ENCODE results near the gene LIG1. TPM values are rescaled to one million over a fixed set of nuclear protein-coding genes. Genes with fewer than 3 reads are reported as not detected.

The LIG1 gene
- total RNA-seq, 1 donor from 2014 or later, result 19.2 TPM

- H3K4me1 Mint-ChIP-seq (ENCODE audit: low read depth, unreplicated experiment), result peaks cover 3% of the 10 kb centered on the region
- H3K4me1 ChIP-seq (ENCODE audit: insufficient read depth, low read length), result peaks cover 6% of the 10 kb centered on the region
- no peaks in the 10 kb centered on the region for H4K20me1 ChIP-seq (ENCODE audit: insufficient read depth, low read length)
- no peaks in the 10 kb centered on the region for H3K36me3 ChIP-seq (ENCODE audit: insufficient read depth, low read length)
- DNase-seq (ENCODE audit: low read depth) (no peak), FAIRE-seq (no peak)
- peaks cover 4% of the 10 kb centered on the region for H3K36me3 Mint-ChIP-seq (ENCODE audit: low read depth, unreplicated experiment)
- H3K4me3 ChIP-seq (ENCODE audit: insufficient read depth, low read depth, low read length), result no peak overlapping the region
- H3K9me3 Mint-ChIP-seq (ENCODE audit: unreplicated experiment), result no peaks in the 10 kb centered on the region
- H3K27ac ChIP-seq (ENCODE audit: low read depth, low read length), result no peak overlapping the region
- H3K9me3 ChIP-seq (ENCODE audit: insufficient read depth, low read depth, low read length), result no peaks in the 10 kb centered on the region
- H3K27ac Mint-ChIP-seq (ENCODE audit: unreplicated experiment), result no peak overlapping the region
- H3K9ac ChIP-seq (ENCODE audit: low read length), result peak overlapping the region; percentile 84
- H2AFZ ChIP-seq (ENCODE audit: low read depth, low read length), result no peak overlapping the region
- H3K27me3 ChIP-seq (ENCODE audit: insufficient read depth, low read length), result no peaks in the 10 kb centered on the region
- TF ChIP-seq CTCF (IDR thresholded peaks at IDR 0.05; ENCODE audit: insufficient read depth, low read depth, low read length) (no peak), EZH2 (IDR thresholded peaks at IDR 0.05; ENCODE audit: insufficient read depth, low read length) (no peak)
- H3K4me2 ChIP-seq (ENCODE audit: low read length), result peak overlapping the region; percentile 92
- no peaks in the 10 kb centered on the region for H3K79me2 ChIP-seq (ENCODE audit: insufficient read depth, low read length)
- no peak overlapping the region for H3K4me3 Mint-ChIP-seq (ENCODE audit: unreplicated experiment)
- H3K27me3 Mint-ChIP-seq (ENCODE audit: low read depth, unreplicated experiment), result no peaks in the 10 kb centered on the region
Measured at GRCh38 chr19:48111280-48111679, 58.9 kb downstream of the LIG1 start.

GRCh38 chr19:48110350-48110966 lies 59.7 kb downstream of the LIG1 start, which contains the start of gene PLA2G4C:
Gene PLA2G4C, minus strand, starts transcription at chr19:48110817. Its CDS starts 4,288 bp downstream, at chr19:48106529.
- Mint-ChIP-seq H3K9me3 (ENCODE audit: unreplicated experiment) (no peaks in the 10 kb centered on the region), H3K36me3 (ENCODE audit: low read depth, unreplicated experiment) (peaks cover 4% of the 10 kb centered on the region), H3K4me1 (ENCODE audit: low read depth, unreplicated experiment) (peaks cover 3% of the 10 kb centered on the region), H3K27me3 (ENCODE audit: low read depth, unreplicated experiment) (no peaks in the 10 kb centered on the region), H3K27ac (ENCODE audit: unreplicated experiment) (peak within 1 kb of the TSS; percentile 83), H3K4me3 (ENCODE audit: unreplicated experiment) (peak within 1 kb of the TSS; percentile 69)
- H3K9me3 ChIP-seq (ENCODE audit: insufficient read depth, low read depth, low read length), result no peaks in the 10 kb centered on the region
- no peak for FAIRE-seq
- peak; percentile 80 for DNase-seq (ENCODE audit: low read depth)
- no peaks in the 10 kb centered on the region for H3K36me3 ChIP-seq (ENCODE audit: insufficient read depth, low read length)
- no peak for TF ChIP-seq EZH2 (IDR thresholded peaks at IDR 0.05; ENCODE audit: insufficient read depth, low read length)
- TF ChIP-seq CTCF (IDR thresholded peaks at IDR 0.05; ENCODE audit: insufficient read depth, low read depth, low read length), result no peak
- no peaks in the 10 kb centered on the region for H3K27me3 ChIP-seq (ENCODE audit: insufficient read depth, low read length)
- H3K4me3 ChIP-seq (ENCODE audit: insufficient read depth, low read depth, low read length), result peak within 1 kb of the TSS; percentile 64
- H3K9ac ChIP-seq (ENCODE audit: low read length), result peak within 1 kb of the TSS; percentile 84
- peak within 1 kb of the TSS; percentile 92 for H3K4me2 ChIP-seq (ENCODE audit: low read length)
- no peaks in the 10 kb centered on the region for H4K20me1 ChIP-seq (ENCODE audit: insufficient read depth, low read length)
- peaks cover 6% of the 10 kb centered on the region for H3K4me1 ChIP-seq (ENCODE audit: insufficient read depth, low read length)
- H3K79me2 ChIP-seq (ENCODE audit: insufficient read depth, low read length), result no peaks in the 10 kb centered on the region
- peak within 1 kb of the TSS; percentile 85 for H3K27ac ChIP-seq (ENCODE audit: low read depth, low read length)
- peak within 1 kb of the TSS; percentile 93 for H2AFZ ChIP-seq (ENCODE audit: low read depth, low read length)
